GM21367 (cell line): ENCODE results near the gene RAB12.
A peak's percentile ranks its signal among the peaks of the same experiment; 100 is the strongest.
"Not testable (repeated sequence)": the region's sequence is repeated elsewhere in the genome, so short reads cannot be mapped to it uniquely, and the experiment has no call there.

ENCODE experiments used
- ATAC-seq: cut with Tn5 transposase; IDR thresholded peaks from one replicate; pipeline ENCODE4 v1.9.1; 2021; ENCODE audit not compliant: unreplicated experiment

Gene RAB12

DNA sequence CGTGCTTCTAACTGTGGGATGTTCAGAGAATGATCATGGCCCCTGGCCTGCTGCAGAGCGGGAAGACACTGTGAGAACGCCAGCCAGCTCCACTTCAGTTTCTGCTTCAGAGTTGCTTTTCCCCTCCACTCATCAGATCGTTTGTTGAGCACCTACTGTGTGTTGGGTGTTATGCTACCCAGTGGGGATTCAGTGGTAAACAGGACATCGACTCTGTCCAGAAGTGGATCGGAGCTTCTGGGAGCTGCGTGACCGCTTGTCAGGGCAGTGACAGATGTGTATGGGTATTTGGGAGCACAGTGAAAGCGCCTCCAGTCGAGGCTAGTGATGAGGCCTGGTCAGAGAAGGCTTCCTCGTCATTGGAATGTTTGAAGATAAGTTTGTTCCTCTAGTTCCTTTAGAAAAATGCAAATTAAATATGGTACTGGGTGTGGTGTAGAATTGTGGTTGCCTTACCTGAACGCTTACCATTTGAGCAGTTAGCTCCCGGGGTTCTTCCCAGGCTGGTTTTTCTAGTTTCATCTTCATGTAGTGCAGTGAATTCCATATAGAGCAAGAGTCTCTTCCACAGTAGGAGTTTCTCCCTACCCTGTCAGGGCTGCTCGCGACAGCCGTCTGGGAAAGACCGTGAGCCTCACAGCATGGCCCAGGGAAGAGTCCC, 2.8 kb downstream of the RAB12 start:
- no peak for ATAC-seq

DNA sequence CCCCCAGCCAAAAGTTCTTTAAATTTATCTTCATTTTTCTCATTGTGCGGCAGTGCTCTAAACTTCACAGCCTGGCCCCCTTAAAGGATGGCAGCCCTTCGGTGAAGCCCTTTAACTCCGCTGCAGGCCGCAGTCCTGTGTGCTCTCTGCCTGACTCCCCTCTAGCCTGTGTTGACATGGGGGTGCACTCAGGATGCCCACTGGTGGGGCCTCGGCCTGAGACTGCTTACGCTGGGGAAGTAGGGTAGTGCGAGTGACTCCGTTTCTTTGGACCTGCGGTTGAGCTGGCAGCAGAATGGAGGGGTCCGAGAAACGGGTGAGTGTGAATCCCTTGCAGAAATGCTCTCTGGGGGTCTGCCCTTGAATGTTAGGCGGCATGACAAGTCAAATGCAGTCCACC, 5.6 kb downstream of the RAB12 start:
- no peak for ATAC-seq

DNA sequence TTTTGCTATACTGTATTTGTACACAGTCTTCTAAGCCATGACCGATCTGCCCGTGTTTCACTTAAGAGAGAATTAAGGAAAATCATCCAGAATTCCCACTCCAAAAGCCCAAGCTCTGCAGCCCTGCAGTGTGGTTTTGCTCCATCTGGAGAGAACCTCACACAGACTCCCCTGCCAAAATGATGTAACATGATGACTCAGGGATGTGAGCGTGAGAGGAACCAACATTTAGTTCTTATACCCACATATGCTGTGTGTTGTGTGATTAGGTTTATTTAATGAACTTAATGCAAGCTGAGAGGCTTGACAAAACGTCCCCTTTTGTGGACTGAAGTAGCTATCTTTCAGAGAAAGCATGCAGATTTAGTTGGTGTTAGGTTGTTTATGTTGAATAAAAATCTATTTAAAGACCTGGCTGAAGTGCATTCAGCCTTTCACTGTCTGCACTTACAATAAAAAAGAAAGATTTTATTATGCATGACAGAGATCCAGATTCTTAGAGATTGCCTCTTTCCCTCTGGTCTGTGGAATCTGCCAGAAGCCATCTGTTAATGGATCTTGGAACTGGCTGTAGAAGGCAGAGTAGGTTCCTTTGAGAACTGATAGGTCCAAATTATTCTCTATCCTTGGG, 6.3 kb downstream of the RAB12 start:
- ATAC-seq, result no peak

GRCh38 chr18:8616028-8616401, 6.8 kb downstream of the RAB12 start:
- no peak for ATAC-seq

GRCh38 chr18:8617907-8618306, 8.7 kb downstream of the RAB12 start:
- ATAC-seq, result no peak

DNA sequence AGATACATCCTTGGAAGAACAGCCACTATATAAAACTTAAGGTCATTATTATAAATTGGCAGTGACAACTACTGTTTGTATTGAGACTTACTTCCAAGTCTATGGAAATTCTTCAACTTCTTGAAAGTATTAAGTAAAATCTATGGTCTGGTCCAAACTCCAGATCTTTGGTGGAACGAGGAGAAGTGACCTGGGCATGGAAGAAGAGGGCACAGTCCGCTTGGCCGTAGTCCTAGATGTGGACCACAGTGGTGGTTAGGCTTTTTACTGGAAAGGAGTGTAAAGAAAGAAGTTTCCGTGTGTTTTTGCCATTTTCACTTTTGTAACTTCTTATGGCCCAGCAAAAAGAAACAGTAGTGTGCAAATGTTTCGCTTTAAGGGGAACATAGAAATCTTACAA, 9.8 kb downstream of the RAB12 start:
- no peak for ATAC-seq

DNA sequence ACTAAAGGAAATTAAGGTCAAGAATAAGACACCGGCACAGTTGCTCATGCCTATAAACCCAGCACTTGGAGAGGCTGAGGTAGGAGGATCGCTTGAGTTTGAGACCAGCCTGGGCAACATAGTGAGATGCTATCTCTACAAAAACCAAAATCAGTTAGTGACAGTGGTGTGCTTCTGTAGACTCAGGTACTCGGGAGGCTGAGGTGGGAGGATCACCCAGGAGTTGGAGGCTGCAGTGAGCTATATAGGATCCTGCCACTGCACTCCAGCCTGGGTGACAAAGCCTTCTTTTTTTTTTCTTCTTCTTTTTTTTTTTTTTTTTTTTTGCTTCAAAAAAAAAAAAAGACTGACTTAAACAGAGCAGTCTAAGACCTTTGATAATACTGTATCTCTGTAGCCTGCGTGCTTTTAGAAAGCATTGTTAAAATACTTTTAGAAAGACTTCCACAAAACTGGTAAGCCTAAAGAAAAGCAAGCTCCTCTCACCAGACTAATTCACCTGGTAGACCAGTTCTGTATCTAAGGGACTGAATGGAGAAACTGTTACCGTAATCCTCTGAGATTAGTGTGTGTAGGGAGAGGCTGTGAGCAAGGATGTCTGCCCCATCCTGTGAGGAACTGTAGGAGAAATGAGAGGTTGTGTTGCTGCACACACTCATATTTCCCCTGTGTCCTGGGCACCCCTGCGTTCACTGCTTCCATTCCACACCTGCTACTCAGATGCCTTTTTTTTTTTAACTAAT, 10.8 kb downstream of the RAB12 start:
- ATAC-seq, result no peak

DNA sequence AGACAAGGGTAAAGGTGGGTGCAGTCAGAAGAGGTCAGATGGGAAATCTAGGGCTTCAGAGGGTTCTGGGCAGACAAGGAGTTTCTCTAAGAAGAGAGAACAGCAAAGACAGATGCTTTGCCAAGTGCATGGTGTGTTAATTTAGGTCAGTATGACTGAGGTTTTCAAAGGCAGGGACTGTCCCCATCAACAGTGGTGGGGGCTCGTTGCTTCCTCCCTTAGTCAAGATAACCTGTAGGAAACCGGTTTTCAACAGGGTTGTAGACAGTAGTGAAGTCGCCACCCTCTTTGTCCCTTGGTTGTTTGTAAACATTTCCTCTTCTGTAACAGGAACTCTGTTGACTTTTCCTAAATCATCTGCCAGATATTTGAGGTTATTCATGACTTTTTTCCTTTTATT, 11.6 kb downstream of the RAB12 start:
- ATAC-seq, result no peak

DNA sequence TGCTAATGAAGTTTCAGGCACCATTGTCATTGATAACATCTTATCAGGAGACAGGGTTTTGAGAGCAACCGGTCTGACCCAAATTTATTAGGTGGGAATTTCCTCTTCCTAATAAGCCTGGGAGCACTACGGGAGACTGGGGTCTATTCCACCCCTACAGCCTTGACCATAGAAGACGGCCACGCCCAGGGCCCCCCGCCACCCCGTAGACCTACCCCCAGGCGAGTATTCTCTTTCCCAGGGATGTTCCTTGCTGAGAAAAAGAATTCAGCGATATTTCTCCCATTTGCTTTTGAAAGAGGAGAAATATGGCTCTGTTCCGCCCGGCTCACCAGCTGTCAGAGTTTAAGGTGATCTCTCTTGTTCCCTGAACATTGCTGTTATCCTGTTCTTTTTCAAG, 13.4 kb downstream of the RAB12 start:
- ATAC-seq, result not testable (repeated sequence)

DNA sequence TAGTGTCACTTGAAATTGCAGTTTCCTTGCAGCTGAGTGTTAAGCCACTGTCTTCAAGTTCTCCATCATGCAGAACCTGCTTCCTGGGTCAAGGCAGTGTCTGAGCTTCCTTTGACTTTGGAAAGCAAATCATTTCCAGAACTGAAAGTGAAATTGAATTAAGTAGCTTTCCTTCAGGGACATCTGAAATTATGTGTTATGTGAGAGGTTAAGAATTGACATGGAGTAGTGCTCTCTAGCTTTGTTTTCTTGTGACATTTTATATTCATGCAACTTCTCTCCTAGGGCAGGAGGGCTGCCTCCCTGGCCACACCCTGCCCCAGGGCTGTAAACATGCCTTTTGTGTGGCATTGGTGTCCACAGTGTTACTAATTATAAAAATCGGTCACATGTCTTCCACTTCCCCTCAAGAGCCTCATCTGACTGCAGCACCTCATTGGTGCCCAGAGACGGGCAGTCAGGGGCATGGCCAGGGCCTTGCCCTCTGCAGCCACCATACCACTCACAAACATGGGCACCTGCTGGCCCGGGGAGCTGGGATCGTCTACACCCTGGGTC, 14.4 kb downstream of the RAB12 start:
- ATAC-seq, result peak; percentile 72

GRCh38 chr18:8625461-8626092, 16.3 kb downstream of the RAB12 start:
- no peak for ATAC-seq

DNA sequence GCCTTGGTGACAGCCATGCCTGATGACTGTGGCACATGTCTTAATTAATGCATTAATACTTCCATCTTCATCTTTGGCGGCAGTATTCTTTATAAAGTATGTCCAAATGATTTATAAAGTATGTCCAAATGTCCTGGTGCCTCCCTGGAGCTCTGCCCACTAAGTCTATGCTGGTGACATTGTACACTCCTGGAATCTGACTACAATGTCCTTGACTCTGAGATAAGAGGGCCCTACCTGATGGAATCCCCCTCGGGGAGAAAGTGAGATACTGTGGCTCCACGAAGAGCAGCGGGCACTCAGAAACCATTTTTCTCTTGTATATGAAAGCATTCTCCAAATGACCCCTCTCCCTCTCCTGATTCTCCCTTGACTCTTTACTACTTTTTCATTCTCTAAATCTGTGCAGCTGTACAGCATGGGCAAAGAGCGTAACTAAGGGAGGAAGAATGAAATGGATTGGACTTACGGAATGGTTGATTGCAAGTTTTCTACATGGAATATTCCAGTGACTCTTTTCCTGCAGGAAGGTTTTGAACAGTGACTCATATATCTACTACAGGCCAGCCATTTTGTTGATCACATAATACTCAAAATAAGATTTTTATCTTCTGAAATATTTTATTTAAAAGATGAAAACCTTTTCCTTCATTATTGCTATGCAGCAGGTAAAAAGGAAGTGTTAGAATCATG, 17.3 kb downstream of the RAB12 start:
- no peak for ATAC-seq

GRCh38 chr18:8627107-8627472, 17.9 kb downstream of the RAB12 start:
- ATAC-seq, result no peak

DNA sequence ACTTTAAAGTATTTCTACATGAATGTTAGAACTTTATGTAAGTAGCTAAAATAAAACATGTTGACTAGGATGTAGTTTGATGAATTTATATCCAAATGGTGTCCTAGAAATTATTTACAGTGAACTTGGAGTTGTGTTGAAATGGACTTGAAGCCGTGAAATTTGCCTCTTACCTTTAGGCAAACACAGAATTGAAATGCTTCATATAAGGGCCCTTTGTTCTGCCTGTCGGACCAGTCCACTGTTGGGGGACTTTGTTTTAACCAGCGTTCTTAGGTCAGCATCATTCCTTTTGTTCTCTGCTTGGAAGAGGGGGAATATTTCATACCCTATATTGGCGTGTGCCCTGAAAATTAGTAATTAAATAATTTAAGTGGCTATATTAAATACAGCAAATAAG, 18.3 kb downstream of the RAB12 start:
- ATAC-seq, result no peak

GRCh38 chr18:8629602-8630001, 20.4 kb downstream of the RAB12 start:
- ATAC-seq, result no peak

- ATAC-seq, result no peak
Measured at GRCh38 chr18:8630546-8630945, 21.3 kb downstream of the RAB12 start.

GRCh38 chr18:8631265-8631664, 22.0 kb downstream of the RAB12 start:
- no peak for ATAC-seq

DNA sequence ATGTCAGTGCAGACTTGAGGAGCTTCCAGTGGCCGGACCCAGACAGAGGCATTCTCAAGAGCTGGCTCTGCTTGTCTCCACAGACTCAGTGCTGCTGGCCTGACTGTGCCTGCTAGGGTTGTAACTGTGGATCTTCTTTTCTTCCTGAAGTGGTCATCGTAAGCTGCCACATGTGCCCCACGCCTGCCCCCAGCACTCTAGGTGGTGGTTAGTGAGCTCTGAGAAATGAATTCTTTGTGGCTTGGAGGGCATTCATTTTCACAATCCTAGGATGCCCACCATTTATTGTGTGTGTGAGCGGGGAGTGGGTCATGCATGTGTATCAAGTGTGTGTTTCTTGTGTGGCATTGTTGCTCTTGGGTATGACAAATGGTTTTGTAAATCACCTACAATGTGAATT, 23.1 kb downstream of the RAB12 start:
- ATAC-seq, result no peak

GRCh38 chr18:8634508-8634907, 25.3 kb downstream of the RAB12 start:
- ATAC-seq, result no peak

DNA sequence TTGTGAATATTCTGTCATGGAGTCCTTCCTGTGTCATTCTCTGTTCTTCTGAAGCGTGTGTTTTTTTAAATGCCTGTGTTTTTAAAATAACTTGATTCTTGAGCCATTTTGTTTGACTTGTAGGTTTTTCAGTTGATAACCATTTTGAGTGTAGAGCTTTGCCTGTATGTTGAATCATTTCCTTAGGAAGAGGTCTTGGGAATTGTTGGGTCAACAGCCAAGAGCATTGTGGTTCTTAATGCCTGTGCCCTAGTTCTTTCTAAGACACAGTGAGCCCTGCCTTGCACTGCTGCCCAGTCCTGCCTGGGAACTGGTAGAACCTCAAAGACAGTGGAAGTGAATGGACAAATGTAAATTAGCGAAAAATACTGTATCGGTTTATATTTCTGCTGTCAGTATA, 25.9 kb downstream of the RAB12 start:
- no peak for ATAC-seq

DNA sequence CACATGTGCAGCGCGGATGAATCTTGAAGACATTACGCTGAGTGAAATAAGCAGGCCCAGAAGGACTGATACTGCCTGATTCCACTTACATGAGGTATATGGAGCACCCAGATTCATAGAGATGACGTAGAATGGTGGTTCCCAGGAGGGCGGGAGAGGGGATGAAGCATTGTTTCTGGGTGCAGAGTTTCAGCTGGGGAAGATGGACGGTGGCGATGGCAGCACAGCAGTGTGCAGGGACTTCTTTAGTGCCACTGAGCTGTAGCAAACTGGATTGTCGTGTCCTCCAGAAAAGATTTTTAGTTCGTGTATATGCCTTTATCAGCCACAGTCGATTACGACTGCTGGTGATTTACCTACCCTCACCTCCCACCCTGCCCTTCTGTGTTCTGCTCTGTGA, 30.5 kb downstream of the RAB12 start:
- ATAC-seq, result no peak
